PC-3 (cell line): Measurements from ENCODE around the gene TNS3. TPM values are rescaled to one million over a fixed set of nuclear protein-coding genes. Genes with fewer than 3 reads are reported as not detected.
A peak's percentile ranks its signal among the peaks of the same experiment; 100 is the strongest.

ENCODE experiments used
- ATAC-seq: fragments of 200-7000 bp; cut with Tn5 transposase; 2 replicates; pipeline ENCODE4 v1.9.1; 2020; ENCODE audit warnings: mild to moderate bottlenecking, moderate library complexity
- BruUV-seq: library from RNA; stranded (reverse); fragments of 400-500 nt; replicated peaks from 2 replicates; lab custom pipeline; 2021; lab: Mats Ljungman, UMichigan
- CTCF ChIA-PET: fragments of 300-600 bp; sonication (Branson Sonifier 250); formaldehyde crosslinking; loops from one replicate; lab custom pipeline; 2022; ENCODE audit warnings: antibody characterized with exemption; lab: Charles Lee
- POLR2A ChIA-PET: fragments of 300-600 bp; sonication (Branson Sonifier 250); formaldehyde crosslinking; loops from one replicate; lab custom pipeline; 2022; ENCODE audit warnings: antibody characterized with exemption; ENCODE audit not compliant: unreplicated experiment; lab: Charles Lee
- DNase-seq: peaks from one replicate; pipeline ENCODE4 v3.0.0-alpha.2; 2015
- H2AFZ ChIP-seq: fragments of 300-600 bp; sonication (generic); 2 replicates; pipeline ENCODE4 v1.6.0; 2016; ENCODE audit warnings: antibody characterized with exemption, low read length
- H3F3A ChIP-seq: fragments of 300-600 bp; sonication (generic); one replicate; pipeline ENCODE4 v1.6.0; 2017; ENCODE audit warnings: antibody characterized with exemption, low read length, control low read depth, mild to moderate bottlenecking; ENCODE audit not compliant: unreplicated experiment
- H3K27ac ChIP-seq: fragments of 300-600 bp; sonication (generic); 2 replicates; pipeline ENCODE4 v1.5.1; 2016; ENCODE audit warnings: mild to moderate bottlenecking, low read length
- H3K27me3 ChIP-seq: fragments of 300-600 bp; sonication (generic); 2 replicates; pipeline ENCODE4 v1.6.1; 2016; ENCODE audit warnings: low read length, mixed read lengths
- H3K36me3 ChIP-seq: fragments of 300-600 bp; sonication (generic); 2 replicates; pipeline ENCODE4 v1.6.1; 2016; ENCODE audit warnings: low read depth, mixed run types, low read length, mixed read lengths
- H3K4me1 ChIP-seq: fragments of 300-600 bp; sonication (generic); 2 replicates; pipeline ENCODE4 v1.5.1; 2016; ENCODE audit warnings: low read length; ENCODE audit not compliant: insufficient read depth
- H3K4me2 ChIP-seq: fragments of 300-600 bp; sonication (generic); 2 replicates; pipeline ENCODE4 v1.6.0; 2016; ENCODE audit warnings: low read length
- H3K4me3 ChIP-seq: fragments of 300-600 bp; sonication (generic); 2 replicates; pipeline ENCODE4 v1.5.1; 2016; ENCODE audit warnings: mild to moderate bottlenecking, low read length, mixed read lengths
- H3K79me2 ChIP-seq: fragments of 300-600 bp; sonication (generic); 2 replicates; pipeline ENCODE4 v1.6.1; 2017; ENCODE audit warnings: low read length, mixed read lengths
- H3K9ac ChIP-seq: fragments of 300-600 bp; sonication (generic); 2 replicates; pipeline ENCODE4 v1.6.0; 2016; ENCODE audit warnings: mild to moderate bottlenecking, low read length
- H3K9me2 ChIP-seq: fragments of 300-600 bp; sonication (generic); replicated peaks from 2 replicates; pipeline ENCODE4 v1.6.1; 2016; ENCODE audit warnings: mixed run types, low read length, mixed read lengths
- H3K9me3 ChIP-seq: fragments of 300-600 bp; sonication (generic); 2 replicates; pipeline ENCODE4 v1.6.1; 2016; ENCODE audit warnings: low read length, mixed read lengths
- H4K20me1 ChIP-seq: fragments of 300-600 bp; sonication (generic); 2 replicates; pipeline ENCODE4 v1.6.1; 2016; ENCODE audit warnings: low read length, mixed read lengths
- CTCF ChIP-seq: fragments of 300-600 bp; sonication (generic); conservative IDR thresholded peaks from 2 replicates; pipeline ENCODE4 v1.5.1; 2017; ENCODE audit warnings: antibody characterized with exemption, low read depth, mild to moderate bottlenecking, low read length
- EZH2 ChIP-seq: fragments of 300-600 bp; sonication (generic); IDR thresholded peaks from one replicate; pipeline ENCODE4 v1.6.1; 2017; ENCODE audit warnings: antibody characterized with exemption, mild to moderate bottlenecking, low read length; ENCODE audit not compliant: unreplicated experiment
- EZH2phosphoT487 ChIP-seq: fragments of 300-600 bp; sonication (generic); IDR thresholded peaks from 2 replicates; pipeline ENCODE4 v1.6.1; 2018; ENCODE audit warnings: mild to moderate bottlenecking, antibody characterized with exemption, low read length, borderline replicate concordance
- intact Hi-C: fragments of 100-400 bp; cut with micrococcal nuclease; formaldehyde crosslinking; loops from 2 replicates; pipeline ENCODE4 v1.9.0; 2023
- total RNA-seq: library from RNA; depleted of rRNA; stranded (reverse); fragments of >200 nt; gene quantifications from 2 replicates; pipeline ENCODE4 v1.2.3, GENCODE V29; 2014

Gene TNS3
- total RNA-seq, 1 experiment from 2014 or later, result 72.3 TPM

- no peaks in the 10 kb centered on the region for H3F3A ChIP-seq
- H3K27ac ChIP-seq, result no peak overlapping the region
- CTCF ChIA-PET, result no interaction called here
- H3K9ac ChIP-seq, result no peak overlapping the region
- H3K9me2 ChIP-seq, result no peaks in the 10 kb centered on the region
- H3K4me1 ChIP-seq, result no peaks in the 10 kb centered on the region
- no peak for DNase-seq
- H3K79me2 ChIP-seq, result no peaks in the 10 kb centered on the region
- H3K4me3 ChIP-seq, result no peak overlapping the region
- TF ChIP-seq CTCF (no peak), EZH2 (no peak), EZH2phosphoT487 (no peak)
- no peak overlapping the region for H3K4me2 ChIP-seq
- no peak overlapping the region for H2AFZ ChIP-seq
- no peak for ATAC-seq
- POLR2A ChIA-PET, result no interaction called here
- intact Hi-C loops, result no loop called here
- no peaks in the 10 kb centered on the region for H4K20me1 ChIP-seq
- no TSS peak for BruUV-seq
- H3K27me3 ChIP-seq, result no peaks in the 10 kb centered on the region
- no peaks in the 10 kb centered on the region for H3K9me3 ChIP-seq
- H3K36me3 ChIP-seq, result no peaks in the 10 kb centered on the region
These were observed 347.9 kb downstream of the TNS3 start for GRCh38 chr7:47233996-47234395.

GRCh38 chr7:47232751-47233412 is 349.0 kb downstream of the TNS3 start:
- Histone ChIP-seq H3K79me2 (no peaks in the 10 kb centered on the region), H3K9me3 (no peaks in the 10 kb centered on the region), H3K9me2 (no peaks in the 10 kb centered on the region), H3K36me3 (no peaks in the 10 kb centered on the region), H2AFZ (no peak overlapping the region), H3K9ac (no peak overlapping the region), H3F3A (no peaks in the 10 kb centered on the region), H3K4me2 (no peak overlapping the region), H4K20me1 (no peaks in the 10 kb centered on the region), H3K4me1 (no peaks in the 10 kb centered on the region), H3K27ac (no peak overlapping the region), H3K4me3 (no peak overlapping the region), H3K27me3 (no peaks in the 10 kb centered on the region)
- ATAC-seq (peak; percentile 50), DNase-seq (peak; percentile 34)
- no TSS peak for BruUV-seq
- intact Hi-C loops, result no loop called here
- POLR2A ChIA-PET, result no interaction called here
- CTCF ChIA-PET, result interaction anchor here (0.8 kb wide), 1 partner anchor 132 kb away, joined by 3 read pairs; no protein-coding TSS in a partner anchor
- TF ChIP-seq EZH2phosphoT487 (no peak), CTCF (peak; percentile 33; the same call in 1 of the 2 replicates)

GRCh38 chr7:47231627-47232026 is 350.3 kb downstream of the TNS3 start:
- TF ChIP-seq EZH2 (no peak), CTCF (no peak), EZH2phosphoT487 (no peak)
- no peak for ATAC-seq
- intact Hi-C loops, result no loop called here

More at GRCh38 chr7:47231627-47232026, 350.3 kb downstream of the TNS3 start:
- Histone ChIP-seq H3K9ac (no peak overlapping the region), H2AFZ (no peak overlapping the region), H3F3A (no peaks in the 10 kb centered on the region), H3K27ac (no peak overlapping the region), H4K20me1 (no peaks in the 10 kb centered on the region), H3K9me2 (no peaks in the 10 kb centered on the region), H3K79me2 (no peaks in the 10 kb centered on the region), H3K27me3 (no peaks in the 10 kb centered on the region), H3K36me3 (no peaks in the 10 kb centered on the region), H3K4me2 (no peak overlapping the region), H3K4me1 (no peaks in the 10 kb centered on the region), H3K9me3 (no peaks in the 10 kb centered on the region), H3K4me3 (no peak overlapping the region)
- no peak for DNase-seq
- ChIA-PET CTCF (no interaction called here), POLR2A (no interaction called here)
- BruUV-seq, result no TSS peak
